GM11168 (cell line): ENCODE measurements around the gene DNAH1.
"Not testable (repeated sequence)": the region's sequence is repeated elsewhere in the genome, so short reads cannot be mapped to it uniquely, and the experiment has no call there.

Experiments used
- in situ Hi-C: fragments of 300-500 bp; cut with MboI; formaldehyde crosslinking; loops from one replicate; pipeline ENCODE4 v1.12.0; 2022; ENCODE audit warnings: low sequenced_read_pairs; ENCODE audit not compliant: unreplicated experiment

The DNAH1 gene

DNA sequence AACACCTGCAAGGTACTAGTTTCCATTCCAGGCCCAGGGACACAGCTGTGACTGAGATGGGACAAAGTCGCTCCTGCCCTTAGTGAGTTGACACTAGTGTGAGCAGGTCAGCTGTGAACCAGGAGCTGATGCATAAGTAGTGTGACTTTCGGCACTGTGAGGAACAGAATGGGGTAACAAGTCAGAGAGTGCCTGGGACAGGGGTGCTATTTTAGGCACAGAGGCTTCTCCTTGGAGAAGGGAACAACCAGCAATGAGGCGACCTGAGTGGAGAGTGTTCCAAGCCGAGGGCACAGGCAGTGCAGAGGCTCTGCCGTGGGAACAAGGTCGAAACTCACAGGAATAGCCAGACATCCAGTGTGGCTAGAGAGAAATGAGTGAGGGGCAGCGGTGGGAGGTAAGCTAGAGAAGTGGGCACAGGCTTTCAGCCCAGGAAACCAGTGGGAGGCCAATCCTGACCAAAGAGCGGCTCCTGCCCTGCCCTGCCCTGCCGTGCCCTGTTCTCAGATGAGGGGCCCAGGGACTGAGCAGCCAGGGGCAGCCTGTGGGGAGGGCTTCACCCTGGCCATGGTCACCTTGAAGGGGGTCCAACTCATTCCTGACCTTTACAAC, 14.2 kb downstream of the DNAH1 start:
- in situ Hi-C loops: no loop called here

DNA sequence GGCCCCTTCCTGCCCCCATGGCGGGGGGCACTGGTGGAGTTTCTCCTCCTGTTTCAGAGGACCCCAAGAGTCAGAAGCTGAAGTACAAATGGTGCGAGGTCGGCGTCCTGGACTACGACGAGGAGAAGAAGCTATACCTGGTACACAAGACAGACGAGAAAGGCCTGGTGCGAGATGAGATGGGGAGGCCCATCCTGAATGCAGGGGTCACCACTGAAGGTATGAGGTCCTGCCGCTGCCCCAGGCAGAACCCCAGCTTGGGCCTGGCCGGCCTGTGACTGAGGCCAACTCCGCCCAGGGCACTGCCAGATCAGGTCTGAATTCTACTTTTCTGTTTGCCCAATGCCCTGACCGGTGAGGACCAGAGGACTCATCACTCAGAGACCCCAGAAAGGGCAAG, 15.0 kb downstream of the DNAH1 start:
- in situ Hi-C loops: no loop called here

GRCh38 chr3:52331906-52332305, 15.8 kb downstream of the DNAH1 start:
- in situ Hi-C loops: no loop called here

- in situ Hi-C loops: no loop called here
Measured at GRCh38 chr3:52333869-52334557, 17.9 kb downstream of the DNAH1 start.

GRCh38 chr3:52338131-52338530, 22.0 kb downstream of the DNAH1 start:
- in situ Hi-C loops: not testable (repeated sequence)

DNA sequence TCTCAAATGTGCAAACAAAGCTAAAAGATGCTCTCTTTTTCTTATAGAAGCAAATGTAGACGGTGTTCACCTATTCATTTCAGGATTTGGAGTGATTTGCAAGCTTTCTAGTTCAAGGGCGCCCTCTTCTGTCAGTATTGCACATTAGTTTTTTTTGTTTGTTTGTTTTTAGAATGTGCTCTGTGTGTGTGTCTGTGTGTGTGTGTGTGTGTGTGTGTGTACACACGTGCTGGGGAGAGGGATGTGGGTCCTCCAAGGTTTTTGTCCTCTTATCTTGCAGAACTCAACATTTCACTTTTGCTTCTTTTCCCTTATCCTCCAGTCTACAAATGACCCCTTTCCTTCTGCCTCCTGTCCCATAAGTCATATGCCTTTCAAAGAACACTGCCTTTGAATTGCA, 23.5 kb downstream of the DNAH1 start:
- in situ Hi-C loops: loop anchor here (10.0 kb wide), 2 partner anchors 45 to 105 kb away; partner anchors contain the start of gene TWF2

- in situ Hi-C loops: loop anchor here (10.0 kb wide), 2 partner anchors 46 to 106 kb away; partner anchors contain the start of gene TWF2
Measured at GRCh38 chr3:52341123-52341522, 25.0 kb downstream of the DNAH1 start.

DNA sequence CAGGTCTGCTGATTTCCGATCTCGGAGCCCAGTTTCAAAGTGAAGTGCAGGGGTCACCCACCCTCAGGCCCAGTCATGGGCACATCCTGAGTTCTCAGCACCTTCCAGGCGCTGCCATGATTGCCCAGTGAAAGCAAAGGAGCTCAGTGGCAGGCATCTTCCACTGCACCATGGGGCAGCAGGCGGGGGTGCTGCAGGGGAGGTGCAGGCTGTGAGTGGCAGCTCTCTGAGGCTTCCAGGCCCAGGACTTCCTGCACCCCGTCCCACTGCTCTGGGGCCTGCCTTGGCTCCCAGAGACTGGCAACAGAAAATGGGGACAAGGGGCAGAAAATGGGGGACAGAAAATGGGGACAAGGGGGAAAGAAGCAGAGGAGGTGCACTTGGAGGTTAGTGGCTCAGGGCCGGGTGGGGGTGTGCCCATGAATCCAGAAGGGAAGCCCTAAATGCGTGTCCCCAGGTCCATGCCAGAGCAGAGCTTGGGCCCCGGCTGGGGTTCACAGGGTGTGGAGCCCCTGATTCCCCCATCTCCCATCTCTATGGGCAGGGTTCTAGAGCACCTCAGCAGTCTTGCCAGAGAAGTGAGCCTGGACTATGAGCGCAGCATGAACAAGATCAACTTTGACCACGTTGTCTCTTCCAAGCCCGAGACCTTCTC, 28.0 kb downstream of the DNAH1 start:
- in situ Hi-C loops: loop anchor here (10.0 kb wide), 2 partner anchors 49 to 109 kb away; partner anchors contain the start of gene TWF2

GRCh38 chr3:52345521-52346109, 29.5 kb downstream of the DNAH1 start:
- in situ Hi-C loops: loop anchor here (10.0 kb wide), 2 partner anchors 51 to 111 kb away; partner anchors contain the start of gene TWF2

DNA sequence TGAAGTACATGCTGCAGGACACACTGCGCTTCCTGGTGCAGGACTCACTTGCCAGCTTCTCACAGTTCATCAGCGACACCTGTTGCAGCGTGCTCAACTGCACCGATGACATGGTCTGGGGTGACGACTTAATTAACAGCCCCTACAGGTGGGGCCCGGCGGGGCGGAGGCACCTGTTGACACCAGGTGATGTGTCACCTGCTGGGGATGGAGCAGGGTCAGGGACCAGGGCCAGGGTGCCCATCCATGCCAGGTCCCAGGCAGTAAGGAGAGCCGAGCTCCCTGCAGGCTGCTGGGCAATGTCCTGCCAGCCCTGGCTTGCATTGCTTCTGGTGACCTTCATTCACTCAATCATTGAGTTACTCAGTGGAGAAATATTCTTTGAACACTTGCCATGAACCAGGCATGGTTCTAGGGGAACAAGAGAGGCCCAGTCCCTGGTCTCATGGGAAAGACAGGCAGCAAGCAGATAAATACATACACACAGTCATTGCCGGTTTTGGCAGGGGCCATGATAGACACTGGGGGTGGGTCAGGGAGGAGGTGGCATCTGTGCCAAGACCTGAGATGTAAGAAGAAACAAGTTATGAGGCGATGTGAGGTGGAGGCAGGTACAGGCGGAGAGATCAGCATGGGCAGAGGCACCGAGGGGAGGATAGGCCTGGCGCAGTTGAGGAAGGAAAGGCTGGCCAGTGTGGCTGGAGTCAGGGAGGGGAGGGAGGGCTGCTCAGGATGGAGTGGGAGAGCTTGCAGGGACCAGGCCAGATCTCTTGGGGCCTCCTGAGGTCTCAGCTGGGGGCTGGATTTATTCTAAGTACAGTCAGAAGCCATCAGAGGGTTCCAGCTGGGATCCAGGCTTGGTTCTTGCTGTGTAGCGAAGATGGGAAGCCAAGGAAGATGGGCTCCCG, 30.8 kb downstream of the DNAH1 start:
- in situ Hi-C loops: loop anchor here (10.0 kb wide), 2 partner anchors 52 to 112 kb away; partner anchors contain the start of gene TWF2

GRCh38 chr3:52347716-52348635, 31.9 kb downstream of the DNAH1 start:
- in situ Hi-C loops: loop anchor here (10.0 kb wide), 2 partner anchors 53 to 113 kb away; partner anchors contain the start of gene TWF2

DNA sequence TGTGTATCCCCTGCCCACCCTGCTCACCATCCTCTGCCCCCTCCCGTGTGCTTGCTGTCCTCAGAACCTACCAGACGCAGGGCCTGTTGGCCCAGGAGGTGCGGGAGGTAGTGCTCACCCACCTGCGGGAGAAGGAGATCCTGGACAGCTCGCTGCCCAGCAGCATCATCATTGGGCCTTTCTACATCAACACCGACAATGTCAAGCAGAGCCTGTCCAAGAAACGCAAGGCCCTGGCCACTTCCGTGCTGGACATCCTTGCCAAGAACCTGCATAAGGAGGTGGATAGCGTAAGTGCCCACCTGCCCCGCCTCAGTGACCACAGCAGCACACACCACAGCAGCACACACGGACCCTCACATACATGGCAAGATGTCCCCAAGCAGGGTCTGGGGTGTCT, 33.0 kb downstream of the DNAH1 start:
- in situ Hi-C loops: loop anchor here (10.0 kb wide), 2 partner anchors 54 to 114 kb away; partner anchors contain the start of gene TWF2

GRCh38 chr3:52349611-52350395, 33.7 kb downstream of the DNAH1 start:
- in situ Hi-C loops: loop anchor here (10.0 kb wide), 2 partner anchors 55 to 115 kb away; partner anchors contain the start of gene TWF2

- in situ Hi-C loops: no loop called here
Measured at GRCh38 chr3:52350416-52350815, 34.3 kb downstream of the DNAH1 start.

DNA sequence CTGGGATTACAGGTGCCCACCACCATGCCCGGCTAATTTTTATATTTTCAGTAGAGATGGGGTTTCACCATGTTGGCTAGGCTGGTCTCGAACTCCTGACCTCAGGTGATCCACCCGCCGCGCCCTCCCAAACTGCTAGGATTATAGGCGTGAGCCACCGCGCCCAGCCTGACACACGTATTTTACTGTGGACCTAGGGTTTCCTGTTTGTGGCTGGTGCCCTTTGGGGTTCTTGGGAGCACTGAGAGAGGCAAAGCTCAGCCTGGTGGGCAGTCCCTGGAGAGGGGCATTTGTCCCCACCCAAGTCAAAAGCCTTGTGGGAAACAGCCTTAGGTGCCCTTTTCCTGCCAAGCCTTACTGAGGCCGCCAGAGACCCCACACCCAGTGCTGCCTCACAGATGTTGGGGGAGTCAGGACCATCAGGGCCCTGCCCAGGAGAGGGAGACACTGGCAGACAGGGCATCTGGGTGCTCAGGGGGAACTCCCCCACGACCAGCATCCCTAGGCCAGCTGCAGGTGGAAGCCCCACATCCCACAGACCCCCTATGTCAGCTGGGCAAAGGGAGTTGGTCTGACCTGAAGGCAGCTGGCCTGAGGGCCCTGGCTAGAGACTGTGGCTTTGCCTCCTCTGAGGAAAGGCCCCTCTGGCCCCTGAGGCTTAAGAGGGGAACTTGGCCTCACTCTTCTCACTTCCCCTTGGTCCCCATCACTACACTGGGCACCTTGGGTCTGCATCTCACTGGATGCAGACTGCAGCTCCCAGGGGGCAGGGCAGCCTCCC, 35.1 kb downstream of the DNAH1 start:
- in situ Hi-C loops: no loop called here

DNA sequence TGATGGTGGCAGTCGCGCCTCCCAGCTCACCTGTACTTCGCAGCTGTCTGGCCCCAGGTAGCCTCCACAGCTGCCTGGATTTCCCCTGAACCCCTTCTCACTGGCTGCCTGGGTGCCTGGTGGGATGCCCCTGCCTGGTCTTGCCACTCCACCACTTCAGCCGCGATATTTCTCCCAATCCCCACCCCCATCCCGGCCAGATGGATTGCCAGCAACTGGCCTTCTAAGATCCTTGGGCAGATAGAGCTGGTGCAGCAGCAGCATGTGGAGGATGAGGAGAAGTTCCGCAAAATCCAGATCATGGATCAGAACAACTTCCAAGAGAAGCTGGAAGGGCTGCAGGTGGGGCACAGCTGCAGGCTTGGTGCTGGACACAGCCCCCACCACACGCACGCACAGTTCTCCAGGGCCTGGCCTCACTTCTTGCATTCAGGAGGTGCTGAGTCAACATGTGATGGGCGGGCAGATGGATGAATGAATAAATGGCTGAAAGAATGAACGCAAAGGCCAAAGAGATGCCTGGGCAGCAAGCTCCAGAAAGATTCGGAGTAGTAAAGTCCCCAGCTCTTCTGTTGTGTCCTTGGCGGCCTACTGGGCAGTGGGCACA, 35.7 kb downstream of the DNAH1 start:
- in situ Hi-C loops: no loop called here

GRCh38 chr3:52352566-52352965, 36.4 kb downstream of the DNAH1 start:
- in situ Hi-C loops: no loop called here
